Cerebellar cortex (tissue), 1 donor: ENCODE measurements around the gene ZNF581.

Experiments used
- DNase-seq: peaks from one replicate; pipeline ENCODE4 v3.0.0-alpha.2; 2015; ENCODE audit warnings: low spot score

ZNF581 gene

GRCh38 chr19:55694656-55695491, 51.4 kb downstream of the ZNF581 start:
- DNase-seq = no peak
